Activated CD4-positive, alpha-beta T cell treated with anti-CD3 and anti-CD28 coated beads, Interleukin-2, amount 50 U/mL, for 1 hour (primary cell): ENCODE data around the gene INTS15.
"Not testable (repeated sequence)": the region's sequence is repeated elsewhere in the genome, so short reads cannot be mapped to it uniquely, and the experiment has no call there.

ENCODE experiments used
- DNase-seq: peaks from one replicate; pipeline ENCODE4 v3.0.0-alpha.2; 2020

The INTS15 gene

DNA sequence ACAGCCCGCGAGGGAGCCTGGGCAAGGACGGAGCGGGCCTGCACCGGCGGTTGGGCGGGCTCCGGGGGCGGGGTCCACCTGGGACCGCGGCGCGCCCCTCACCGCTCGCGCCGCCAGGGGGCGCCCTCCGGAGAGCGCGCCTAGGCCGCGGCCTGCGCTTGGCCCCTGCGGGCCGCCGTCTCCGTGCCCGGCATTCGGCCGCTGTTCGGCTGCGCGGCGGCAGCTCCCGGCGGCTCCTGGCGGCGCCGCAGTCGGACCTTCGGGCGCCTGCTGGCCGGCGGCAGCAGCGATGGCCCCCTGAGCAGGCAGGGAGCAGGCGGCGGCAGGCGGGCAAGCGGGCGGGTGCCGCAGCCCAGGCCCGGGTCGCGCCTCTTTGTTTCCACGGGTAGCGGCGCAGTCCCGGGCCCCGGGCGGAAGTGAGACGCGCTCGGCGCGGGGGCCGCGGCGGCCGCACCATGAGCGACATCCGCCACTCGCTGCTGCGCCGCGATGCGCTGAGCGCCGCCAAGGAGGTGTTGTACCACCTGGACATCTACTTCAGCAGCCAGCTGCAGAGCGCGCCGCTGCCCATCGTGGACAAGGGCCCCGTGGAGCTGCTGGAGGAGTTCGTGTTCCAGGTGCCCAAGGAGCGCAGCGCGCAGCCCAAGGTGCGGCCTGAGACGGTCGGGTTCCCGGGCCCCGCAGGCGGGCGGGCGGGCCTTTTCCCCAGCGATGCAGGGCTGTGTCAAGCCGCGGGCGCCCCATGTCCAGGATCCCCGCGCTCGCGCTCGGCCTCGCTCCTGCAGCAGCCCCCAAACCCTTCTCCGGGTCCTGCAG lies at the start of gene INTS15:
Gene INTS15, plus strand, starts transcription at position 193 of the 816 bp plus-strand sequence. Its CDS starts 263 bp downstream, at position 456.
- DNase-seq: peak; percentile 79

DNA sequence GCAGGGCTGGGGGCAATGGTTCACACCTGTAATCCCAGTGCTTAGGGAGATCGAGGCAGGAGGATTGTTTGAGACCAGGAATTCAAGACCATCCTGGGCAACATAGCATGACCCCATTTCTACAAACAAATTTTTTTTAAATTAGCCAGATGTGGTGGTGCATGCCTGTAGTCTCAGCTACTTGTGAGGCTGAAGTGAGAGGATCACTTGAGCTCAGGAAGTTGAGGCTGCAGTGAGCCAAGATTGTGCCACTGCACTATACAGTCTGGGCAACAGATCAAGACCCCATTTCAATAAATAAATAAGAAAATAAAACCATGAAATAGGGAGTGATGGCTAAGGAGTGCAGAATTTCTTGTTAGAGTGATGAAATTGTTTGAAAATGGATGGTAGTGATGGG lies 47.5 kb upstream of the INTS15 start:
- DNase-seq: no peak

DNA sequence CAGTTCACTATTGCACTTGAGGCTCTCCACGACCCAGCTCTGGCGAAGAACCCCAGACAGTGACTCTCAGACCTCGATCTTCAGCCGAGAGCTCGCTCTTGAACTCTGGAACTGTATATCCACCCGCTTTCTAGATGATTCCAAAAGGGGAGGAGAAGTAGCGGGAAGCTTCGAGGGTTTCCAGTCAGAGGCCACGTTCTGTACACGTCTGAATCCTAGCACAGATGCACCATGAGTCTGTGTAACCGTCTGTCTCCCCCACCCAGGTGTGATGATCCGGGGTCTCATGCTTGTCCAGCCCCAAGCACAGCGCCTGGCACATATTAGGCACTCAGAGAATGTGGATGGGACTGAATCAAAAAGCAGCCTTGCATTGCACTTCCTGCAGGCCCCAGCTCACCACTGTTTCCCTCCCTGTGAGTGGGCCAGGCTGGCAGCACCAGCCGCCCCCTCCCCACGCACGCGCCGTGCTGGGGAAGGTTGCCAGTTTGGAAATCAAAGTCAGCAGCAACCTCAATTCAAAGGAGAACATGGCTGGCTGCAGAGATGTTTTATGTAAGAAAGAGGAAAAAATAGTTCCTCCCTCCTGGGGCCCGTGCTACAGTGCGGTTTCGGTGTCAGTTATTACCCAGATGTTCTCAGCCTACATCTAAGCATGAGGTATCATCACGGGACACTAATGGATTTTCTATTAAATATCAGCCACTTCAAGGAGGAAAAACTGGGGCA lies 44.3 kb upstream of the INTS15 start:
- DNase-seq: no peak

DNA sequence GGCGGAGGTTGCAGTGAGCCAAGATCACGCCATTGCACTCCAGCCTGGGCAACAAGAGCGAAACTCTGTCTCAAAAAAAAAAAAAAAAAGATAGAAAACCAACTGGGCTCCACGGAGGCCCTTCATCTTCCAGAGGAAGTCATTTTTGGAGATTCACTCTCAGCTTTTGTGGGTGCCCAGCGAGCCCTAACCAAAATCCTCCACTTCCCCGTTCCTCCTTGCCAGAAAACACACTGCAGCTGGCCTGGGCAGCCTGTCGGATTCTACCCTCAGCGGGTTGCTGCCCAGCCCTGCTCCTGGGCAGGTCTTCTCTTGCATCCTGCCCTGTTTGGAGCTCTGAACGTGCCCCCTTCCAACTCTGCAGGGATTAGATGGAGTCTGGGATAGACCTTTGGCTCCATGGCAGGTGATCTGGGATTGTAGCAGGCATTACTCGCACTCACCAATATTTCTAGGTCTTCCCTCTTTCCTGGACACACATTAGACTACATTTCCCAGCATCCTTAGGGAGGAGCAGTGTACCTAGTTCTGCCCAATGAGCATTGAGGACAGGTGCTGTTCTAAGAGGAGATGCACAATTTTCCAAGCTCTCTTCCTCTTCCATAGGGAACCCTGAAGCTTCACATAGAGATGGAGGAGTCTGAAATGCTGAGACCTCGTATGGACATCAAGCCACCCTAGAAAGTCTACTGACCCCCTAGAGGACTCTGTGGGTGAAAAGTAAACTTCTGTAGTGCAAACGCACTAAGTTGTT lies 43.1 kb upstream of the INTS15 start:
- DNase-seq: no peak

DNA sequence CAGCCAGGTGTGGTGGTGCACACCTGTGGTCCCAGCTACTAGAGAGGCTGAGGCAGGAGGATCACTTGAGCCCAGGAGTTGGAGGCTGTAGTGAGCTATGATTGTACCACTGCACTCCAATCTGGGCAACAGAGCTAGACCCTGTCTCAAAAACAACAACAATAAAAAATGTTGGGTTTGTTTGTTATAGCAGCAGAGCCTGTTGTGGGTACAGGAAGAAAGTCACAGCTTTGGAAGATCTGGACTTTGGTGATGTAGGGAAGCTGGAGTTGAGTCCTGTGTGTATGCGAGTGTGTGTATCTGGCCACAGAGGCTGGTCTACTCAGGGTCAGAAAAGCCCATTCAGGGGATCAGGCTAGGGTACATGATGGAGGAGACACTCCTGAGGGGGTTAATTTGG lies 42.4 kb upstream of the INTS15 start:
- DNase-seq: no peak

DNA sequence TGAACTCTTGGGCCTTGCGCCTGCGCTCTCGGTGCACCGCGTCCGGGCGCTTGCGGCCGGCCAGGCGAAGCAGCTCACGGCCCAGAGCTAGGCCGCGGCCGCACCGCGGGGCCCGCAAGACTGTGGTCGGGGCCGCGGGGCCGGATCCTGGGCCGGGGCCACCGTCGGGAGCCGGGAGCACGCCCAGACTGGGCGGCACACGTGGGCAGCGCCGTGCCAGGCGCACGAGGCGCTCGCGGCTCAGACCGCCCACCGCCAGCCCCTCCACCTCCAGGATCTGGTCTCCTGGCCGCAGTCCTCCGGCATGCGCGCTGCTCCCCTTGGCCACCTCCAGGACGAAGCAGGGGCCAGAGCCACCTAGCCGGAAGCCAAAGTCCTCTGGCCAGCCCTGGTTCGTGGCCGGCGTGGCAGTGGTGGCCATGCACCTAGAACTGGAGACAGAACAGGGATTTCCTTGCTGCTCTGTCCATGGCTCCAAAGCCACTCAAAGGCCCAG lies 38.8 kb upstream of the INTS15 start, which contains the start of gene GRID2IP:
Gene GRID2IP, minus strand, starts transcription at position 446 of the 496 bp plus-strand sequence. Its CDS starts 25 bp downstream, at position 421.
- no peak for DNase-seq

DNA sequence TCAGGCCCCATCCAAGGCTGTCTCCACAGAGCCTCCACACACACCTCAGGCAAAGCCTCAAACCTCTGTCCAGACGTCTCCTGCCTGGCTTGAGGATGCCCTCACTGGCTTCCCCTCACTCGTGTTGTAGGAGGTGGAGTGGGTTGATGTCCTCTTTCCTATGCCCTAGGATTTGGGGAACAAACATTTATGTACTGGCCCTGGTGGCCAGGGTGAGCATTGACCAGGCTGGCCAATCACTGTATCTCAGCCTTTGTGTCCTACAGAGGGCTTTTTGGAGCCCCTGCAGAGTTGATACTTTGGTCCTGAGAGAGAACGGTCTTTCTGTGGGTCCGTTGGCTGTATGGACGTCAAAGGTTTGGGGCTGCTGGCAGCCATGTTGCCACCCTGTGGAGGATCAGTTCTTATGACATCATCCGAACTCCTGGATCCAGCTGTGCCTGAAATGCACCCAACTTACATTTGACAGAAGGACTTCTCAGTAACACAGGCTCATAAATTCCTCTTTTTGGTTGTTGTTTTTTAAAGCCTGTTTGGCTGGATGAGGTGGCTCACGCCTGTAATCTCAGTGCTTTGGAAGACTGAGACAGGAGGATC lies 36.3 kb upstream of the INTS15 start:
- no peak for DNase-seq

DNA sequence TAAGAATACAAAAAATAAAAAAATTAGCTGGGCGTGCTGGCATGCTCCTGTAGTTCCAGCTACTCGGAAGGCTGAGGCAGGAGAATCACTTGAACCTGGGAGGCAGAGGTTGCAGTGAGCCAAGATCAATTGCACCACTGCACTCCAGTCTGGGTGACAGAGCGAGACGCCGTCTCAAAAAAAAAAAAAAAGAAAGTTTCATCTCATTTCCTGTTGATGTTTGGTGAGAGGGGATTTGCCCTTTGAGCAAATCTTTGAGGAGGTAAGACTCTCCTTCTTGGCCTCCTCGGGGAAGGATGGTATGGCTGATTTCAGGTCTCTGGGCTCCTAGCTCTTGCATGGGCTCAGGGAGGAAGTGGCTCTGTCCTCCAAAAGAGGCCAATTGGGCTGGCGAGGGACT lies 35.0 kb upstream of the INTS15 start:
- no peak for DNase-seq

DNA sequence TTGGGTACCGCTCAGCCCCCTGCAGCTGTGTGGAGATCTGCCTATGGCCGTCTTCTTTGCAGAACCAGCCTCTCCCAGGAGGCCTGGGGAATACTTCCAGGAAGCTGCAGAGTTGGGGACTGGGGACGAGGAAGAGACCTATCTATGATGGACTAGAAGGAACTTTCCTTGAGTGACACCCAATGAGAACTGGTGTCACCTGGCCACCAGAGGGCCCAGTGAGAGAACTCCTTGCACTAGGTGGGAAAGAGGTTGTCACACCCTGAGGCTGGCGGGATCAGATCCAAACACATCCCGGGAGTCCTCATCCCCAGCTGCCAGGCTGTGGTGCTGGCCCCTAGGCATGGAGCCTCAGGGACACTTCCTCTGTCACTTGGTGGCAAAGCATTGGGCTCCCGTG lies 33.6 kb upstream of the INTS15 start:
- DNase-seq: no peak

DNA sequence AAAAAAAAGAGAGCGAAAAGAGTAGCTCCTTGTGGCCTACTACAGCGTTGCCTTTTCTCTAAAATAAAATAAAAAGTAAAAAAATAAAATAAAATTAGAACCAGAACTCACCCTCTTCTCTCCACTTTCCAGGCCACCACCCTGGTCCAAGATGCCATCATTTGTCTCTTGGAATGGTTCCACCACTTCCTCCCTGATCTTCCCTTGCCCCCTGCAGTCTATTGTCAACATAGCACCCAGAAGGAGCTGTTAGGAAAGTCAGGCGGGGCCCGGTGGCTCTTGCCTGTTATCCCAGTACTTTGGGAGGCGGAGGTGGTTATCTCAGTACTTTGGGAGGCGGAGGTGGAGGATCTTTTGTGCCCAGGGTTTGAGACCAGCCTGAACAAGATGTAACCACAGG lies 31.0 kb upstream of the INTS15 start:
- no peak for DNase-seq

DNA sequence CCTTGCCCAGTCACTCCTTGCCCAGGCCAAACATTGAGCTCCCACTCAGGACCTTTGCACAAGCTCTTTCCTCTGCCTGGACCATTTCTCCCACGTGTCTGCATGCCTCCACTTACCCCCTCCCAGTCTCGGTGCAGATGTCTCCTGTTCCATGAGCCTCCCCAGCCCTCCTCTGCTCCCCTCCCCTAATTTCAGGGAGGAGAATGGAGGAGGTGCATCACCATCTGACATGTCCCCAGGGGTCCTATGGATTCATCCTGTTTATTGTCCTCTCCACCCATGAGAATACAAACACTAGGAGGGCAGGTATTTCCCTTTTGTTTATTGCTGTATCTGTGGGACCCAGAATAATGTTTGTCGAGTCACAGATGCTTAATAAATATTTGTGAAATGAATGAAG lies 29.9 kb upstream of the INTS15 start:
- DNase-seq: no peak

DNA sequence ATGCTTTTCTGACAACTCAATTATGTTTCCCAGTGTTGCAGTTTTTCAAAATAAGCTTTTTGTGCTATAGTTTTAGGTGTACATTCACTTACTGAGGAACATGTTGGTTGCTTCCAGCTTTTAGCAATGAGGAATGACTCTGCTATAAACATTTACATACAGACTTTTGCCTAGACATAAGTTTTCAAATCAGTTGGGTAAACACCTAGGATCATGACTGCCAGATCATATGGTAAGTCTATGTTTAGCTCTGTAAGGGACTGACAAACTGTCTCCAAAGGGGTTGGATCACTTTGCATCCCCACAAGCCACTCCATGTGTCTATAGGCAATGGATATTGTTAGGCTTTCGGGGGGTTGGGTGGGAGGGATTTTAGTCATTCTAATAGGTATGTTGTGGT lies 27.7 kb upstream of the INTS15 start:
- DNase-seq: no peak

DNA sequence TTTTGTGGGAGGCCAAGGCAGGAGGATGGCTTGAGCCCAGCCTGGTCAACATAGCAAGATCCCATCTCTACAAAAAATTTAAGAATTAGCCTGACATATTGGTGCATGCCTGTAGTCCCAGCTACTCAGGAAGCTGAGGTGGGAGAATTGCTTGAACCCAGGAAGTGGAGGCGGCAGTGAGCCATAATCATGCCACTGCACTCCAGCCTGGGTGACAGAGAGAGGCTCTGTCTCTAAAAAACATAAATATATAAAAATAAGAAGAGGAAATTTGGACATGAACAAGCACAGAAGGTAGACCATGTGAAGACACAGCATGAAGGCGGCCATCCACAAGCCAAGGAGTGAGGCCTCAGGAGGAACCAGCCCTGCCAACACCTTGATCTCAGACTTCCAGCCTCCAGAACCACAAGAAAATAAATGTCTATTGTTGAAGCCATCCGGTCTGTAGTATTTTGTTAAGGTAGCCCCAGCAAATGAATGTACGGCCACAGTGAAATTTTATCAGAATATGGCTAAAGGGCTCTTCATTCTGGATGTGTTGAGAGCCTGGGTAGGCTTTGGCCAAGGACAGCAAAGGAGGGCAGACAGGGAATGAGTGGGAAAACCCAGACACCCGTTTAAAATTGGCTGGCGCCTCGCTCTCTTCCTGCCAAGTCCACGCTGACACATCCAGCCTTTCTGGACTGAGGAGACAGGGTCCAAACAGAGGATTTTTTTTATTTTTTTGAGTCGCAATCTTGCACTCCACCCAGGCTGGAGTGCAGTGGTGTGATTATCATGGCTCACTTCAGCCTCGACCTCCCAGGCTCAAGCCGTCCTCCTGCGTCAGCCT lies 25.7 kb upstream of the INTS15 start:
- DNase-seq: no peak

DNA sequence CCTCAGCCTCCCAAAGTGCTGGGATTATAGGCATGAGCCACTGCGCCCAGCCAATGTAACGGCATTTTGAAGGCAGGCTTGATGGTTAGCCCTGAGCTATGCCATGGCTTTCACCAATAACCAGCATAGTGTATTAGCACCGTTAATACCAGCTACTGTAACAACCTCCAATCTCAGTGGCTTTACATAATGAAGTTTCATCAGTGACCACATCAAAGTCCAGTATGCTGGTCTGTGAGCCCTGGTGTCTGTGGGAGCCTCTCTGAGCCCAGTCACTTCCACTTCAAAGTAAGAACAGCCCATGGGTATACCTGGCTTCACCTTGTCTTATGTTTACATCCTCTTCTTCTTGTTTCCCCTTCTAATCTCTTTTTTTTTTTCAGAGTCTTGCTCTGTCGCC lies 24.2 kb upstream of the INTS15 start:
- no peak for DNase-seq

DNA sequence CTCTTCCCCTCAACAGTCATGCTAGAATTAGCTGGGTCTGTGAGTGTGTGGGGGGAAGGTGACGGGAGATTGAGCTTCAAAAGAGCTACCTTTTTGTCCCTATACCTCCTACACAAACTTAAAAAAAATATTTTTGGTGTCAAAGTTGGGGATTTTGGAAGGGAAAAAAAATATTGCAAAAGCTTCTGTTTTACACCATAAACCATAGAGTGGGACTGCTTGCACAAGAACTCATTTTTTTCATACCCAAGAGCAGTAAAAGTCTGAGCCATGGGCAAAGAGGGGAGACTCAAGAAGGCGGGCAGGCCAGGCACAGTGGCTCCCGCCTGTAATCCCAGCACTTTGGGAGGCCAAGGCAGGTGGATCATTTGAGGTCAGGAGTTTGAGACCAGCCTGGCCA lies 21.9 kb upstream of the INTS15 start:
- DNase-seq: no peak

DNA sequence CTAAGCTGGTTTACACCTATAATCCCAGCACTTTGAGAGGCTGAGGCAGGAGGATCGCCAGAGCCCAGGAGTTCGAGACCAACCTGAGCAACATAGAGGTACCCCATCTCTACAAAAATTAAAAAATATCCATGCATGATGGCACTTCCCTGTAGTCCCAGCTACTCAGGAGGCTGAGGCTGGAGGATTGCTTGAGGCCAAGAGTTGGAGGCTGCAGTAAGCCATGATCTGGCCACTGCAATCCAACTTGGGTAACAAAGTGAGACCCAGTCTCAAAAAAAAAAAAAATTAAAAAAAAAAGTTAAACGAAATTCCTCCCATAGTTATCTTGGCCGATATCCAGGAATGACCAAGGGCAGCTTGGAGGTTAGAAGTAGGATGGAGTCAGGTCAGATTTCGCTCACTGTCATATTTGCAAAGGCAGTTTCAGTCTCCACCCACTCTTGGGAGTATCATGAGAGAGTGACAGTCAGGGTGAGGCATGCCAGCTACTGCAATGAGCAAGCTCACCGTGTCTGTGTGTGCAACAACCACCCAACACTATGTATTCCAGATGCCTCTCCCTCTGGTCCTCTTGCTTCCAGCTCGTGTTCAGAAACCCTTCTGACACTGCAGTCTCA lies 18.6 kb upstream of the INTS15 start:
- DNase-seq: no peak

DNA sequence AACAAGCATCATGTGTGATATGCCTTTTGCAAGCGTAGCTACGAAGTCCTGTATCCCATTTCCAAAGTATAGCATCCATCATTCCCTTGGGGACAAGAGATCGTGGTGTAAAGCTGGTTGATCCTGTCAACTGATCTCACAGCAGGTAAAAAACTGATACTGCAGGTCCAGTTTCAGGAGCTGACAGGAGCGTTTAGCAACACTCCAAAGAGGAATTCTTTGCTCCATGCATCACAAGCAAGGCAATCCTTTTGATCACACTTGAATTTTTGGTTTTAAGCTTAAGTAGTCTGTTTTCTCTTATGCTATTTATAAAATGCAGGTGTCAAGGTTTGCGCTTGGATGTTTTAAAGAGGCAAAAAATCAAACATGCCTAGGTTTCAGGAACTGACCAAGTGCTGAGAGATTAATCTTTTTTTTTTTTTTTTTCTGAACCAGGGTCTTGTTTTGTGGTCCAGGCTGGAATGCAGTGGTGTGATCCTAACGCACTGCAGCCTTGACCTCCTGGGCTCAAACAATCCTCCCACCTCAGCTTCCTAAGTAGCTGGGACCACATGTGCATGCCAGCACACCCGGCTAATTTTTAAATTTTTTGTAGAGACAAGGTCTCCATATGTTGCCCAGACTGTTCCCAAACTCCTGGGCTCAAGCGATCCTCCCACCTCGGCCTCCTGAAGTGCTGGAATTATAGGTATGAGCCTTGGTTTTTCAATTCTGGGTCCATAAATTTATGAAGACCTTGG lies 14.4 kb upstream of the INTS15 start:
- no peak for DNase-seq

DNA sequence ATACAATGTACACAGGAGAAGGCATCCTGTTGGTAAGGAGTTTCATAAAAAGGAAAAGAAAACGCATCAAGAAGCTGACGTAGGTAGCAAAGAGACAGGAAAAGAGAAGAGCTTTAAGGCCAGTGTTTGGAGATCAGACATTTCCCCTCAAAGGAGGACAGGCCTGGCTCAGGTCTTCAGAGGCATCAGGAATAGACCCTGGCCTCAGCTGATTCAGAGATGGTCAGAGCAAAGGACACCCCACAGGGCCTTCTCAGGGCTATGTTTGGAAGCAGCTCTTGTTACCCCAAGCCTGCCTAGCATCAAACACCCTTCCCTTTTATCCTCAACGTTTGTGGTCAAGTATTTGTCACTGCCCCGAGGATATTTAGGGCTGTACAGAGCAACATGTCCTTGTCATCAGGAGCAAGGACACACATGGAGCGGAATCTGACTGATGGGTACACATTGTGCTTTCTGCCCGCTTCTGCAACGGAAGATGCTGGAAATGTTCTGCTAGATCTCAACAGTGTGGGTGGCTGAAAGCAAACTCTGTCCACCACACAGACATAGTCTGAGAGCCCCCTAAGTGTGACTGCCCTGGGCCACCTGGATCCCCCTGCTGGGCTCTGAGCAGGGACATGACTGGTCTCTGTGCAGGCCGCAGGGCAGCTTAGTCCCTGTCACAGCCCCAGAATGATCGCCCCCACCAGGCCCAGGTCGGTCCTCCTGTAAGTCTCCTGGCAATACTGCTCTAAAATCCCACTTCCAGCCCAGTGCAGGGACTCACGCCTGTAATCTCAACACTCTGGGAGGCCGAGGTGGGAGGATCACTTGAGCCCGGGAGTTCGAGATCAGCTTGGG lies 13.6 kb upstream of the INTS15 start:
- no peak for DNase-seq

DNA sequence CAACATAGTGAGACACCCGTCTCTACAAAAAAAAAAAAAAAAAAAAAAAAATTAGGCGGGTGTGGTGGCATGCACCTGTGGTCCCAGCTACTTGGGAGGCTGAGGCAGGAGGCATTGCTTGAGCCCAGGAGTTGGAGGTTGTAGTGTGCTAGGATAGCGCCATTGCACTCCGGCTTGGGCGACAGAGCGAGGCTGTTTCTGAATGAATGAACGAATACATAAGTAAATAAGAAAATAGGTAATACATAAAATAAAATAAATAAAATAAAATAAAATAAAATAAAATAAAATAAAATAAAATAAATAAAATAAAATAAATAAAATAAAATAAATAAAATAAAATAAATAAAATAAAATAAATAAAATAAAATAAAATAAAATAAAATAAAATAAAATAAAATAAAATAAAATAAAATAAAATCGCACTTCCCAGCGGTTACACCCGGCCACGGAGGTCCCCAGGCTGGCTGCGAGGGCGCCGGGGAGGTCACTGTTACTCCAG lies 12.9 kb upstream of the INTS15 start:
- not testable (repeated sequence) for DNase-seq
